Neural cell (in vitro differentiated cells): Measurements from ENCODE around the gene IL20RA.

ENCODE experiments used
- CTCF ChIP-seq: fragments of 450-650 bp; IDR thresholded peaks from 2 replicates; pipeline ENCODE4 v1.5.1; 2014; ENCODE audit warnings: antibody characterized with exemption, mild to moderate bottlenecking, moderate library complexity; ENCODE audit not compliant: poor library complexity, severe bottlenecking
- EZH2 ChIP-seq: fragments of 200-600, 300-800 bp; shearing (Covaris generic), sonication (generic); IDR thresholded peaks from 2 replicates; pipeline ENCODE4 v1.6.1; 2014; ENCODE audit warnings: antibody characterized with exemption, low read length, borderline replicate concordance, mild to moderate bottlenecking; ENCODE audit not compliant: insufficient read depth, poor library complexity, severe bottlenecking
- MXI1 ChIP-seq: fragments of 450-650 bp; conservative IDR thresholded peaks from 2 replicates; pipeline ENCODE4 v1.6.1; 2014; ENCODE audit warnings: antibody characterized with exemption, mild to moderate bottlenecking; ENCODE audit not compliant: poor library complexity, severe bottlenecking
- POLR2AphosphoS5 ChIP-seq: IDR thresholded peaks from 2 replicates; pipeline ENCODE4 v1.6.1; 2012
- TAF1 ChIP-seq: IDR thresholded peaks from 2 replicates; pipeline ENCODE4 v1.6.1; 2012; ENCODE audit warnings: low read depth

GRCh38 chr6:137019476-137020272, 25.1 kb downstream of the IL20RA start:
- TF ChIP-seq CTCF: no peak
- TF ChIP-seq EZH2: no peak
- TF ChIP-seq POLR2AphosphoS5: no peak
- TF ChIP-seq MXI1: no peak
- no peak for TF ChIP-seq TAF1
